Chondrocyte (in vitro differentiated cells): ENCODE results near the gene CAMKV. TPM values are rescaled to one million over a fixed set of nuclear protein-coding genes. Genes with fewer than 3 reads are reported as not detected.

ENCODE experiments used
- DNase-seq: peaks from one replicate; pipeline ENCODE4 v3.0.0; 2021; ENCODE audit warnings: mixed read lengths, low spot score
- H3K27ac Mint-ChIP-seq: one replicate; pipeline ENCODE4 v1.8.0; 2021; ENCODE audit warnings: mild to moderate bottlenecking, moderate library complexity, mixed read lengths; ENCODE audit not compliant: unreplicated experiment
- H3K27me3 Mint-ChIP-seq: 2 replicates; pipeline ENCODE4 v1.8.0; 2021; ENCODE audit warnings: low read depth, mixed read lengths
- H3K36me3 Mint-ChIP-seq: 2 replicates; pipeline ENCODE4 v1.8.0; 2021; ENCODE audit warnings: low read depth, mixed read lengths
- H3K4me1 Mint-ChIP-seq: 2 replicates; pipeline ENCODE4 v1.8.0; 2021; ENCODE audit warnings: low read depth, mild to moderate bottlenecking, mixed read lengths
- H3K4me3 Mint-ChIP-seq: one replicate; pipeline ENCODE4 v1.8.0; 2021; ENCODE audit warnings: mild to moderate bottlenecking, moderate library complexity, mixed read lengths; ENCODE audit not compliant: unreplicated experiment
- H3K9me3 Mint-ChIP-seq: 2 replicates; pipeline ENCODE4 v1.8.0; 2021; ENCODE audit warnings: low read depth, mixed read lengths
- CTCF ChIP-seq: fragments of 200-600 bp; sonication (generic); IDR thresholded peaks from 2 replicates; pipeline ENCODE4 v1.5.0; 2021; ENCODE audit warnings: antibody characterized with exemption, mild to moderate bottlenecking, moderate library complexity
- total RNA-seq: library from RNA; stranded (reverse); gene quantifications from 3 replicates; pipeline ENCODE4 v1.2.1, GENCODE V29; 2021

Gene CAMKV
- total RNA-seq, 1 donor from 2014 or later: not detected

GRCh38 chr3:49812916-49813496 is 56.7 kb downstream of the CAMKV start:
- H3K27ac Mint-ChIP-seq: peak overlapping the region; percentile 95
- no peak for TF ChIP-seq CTCF
- peaks cover 3% of the 10 kb centered on the region for H3K36me3 Mint-ChIP-seq
- DNase-seq: no peak
- H3K4me1 Mint-ChIP-seq: peaks cover 19% of the 10 kb centered on the region
- H3K4me3 Mint-ChIP-seq: peak overlapping the region; percentile 71
- H3K27me3 Mint-ChIP-seq: no peaks in the 10 kb centered on the region
- no peaks in the 10 kb centered on the region for H3K9me3 Mint-ChIP-seq

Other genes with a start within 250 kb of the CAMKV start
- 64.5 to 72.0 TPM (median 69.8 TPM) in 3 replicates for gene APEH, start 195.6 kb downstream of the CAMKV start, total RNA-seq
- gene MST1, start 180.4 kb downstream of the CAMKV start, total RNA-seq: 17.6 to 24.4 TPM (median 19.1 TPM) in 3 replicates
- gene RNF123, start 180.3 kb downstream of the CAMKV start, total RNA-seq: 40.1 to 46.2 TPM (median 41.4 TPM) in 3 replicates
- gene AMIGO3, start 150.2 kb downstream of the CAMKV start, total RNA-seq: 0.27 to 0.35 TPM in 2 of 3 replicates, not detected in the other
- gene GMPPB, start 146.0 kb downstream of the CAMKV start, total RNA-seq: 27.6 to 50.2 TPM (median 28.4 TPM) in 3 replicates
- gene IP6K1, start 83.4 kb downstream of the CAMKV start, total RNA-seq: 38.9 to 44.4 TPM (median 40.1 TPM) in 3 replicates
- gene CDHR4, start 70.0 kb downstream of the CAMKV start, total RNA-seq: not detected in 3 replicates
- 4.1 to 7.9 TPM (median 7.9 TPM) in 3 replicates for gene INKA1, start 66.6 kb downstream of the CAMKV start, total RNA-seq
- 25.6 to 45.3 TPM (median 26.3 TPM) in 3 replicates for gene UBA7, start 56.0 kb downstream of the CAMKV start, total RNA-seq
- 2.3 to 5.9 TPM (median 2.7 TPM) in 3 replicates for gene TRAIP, start 13.3 kb downstream of the CAMKV start, total RNA-seq
- 0.55 to 1.1 TPM (median 0.56 TPM) in 3 replicates for gene MST1R, start 34.0 kb upstream of the CAMKV start, total RNA-seq
- gene MON1A, start 59.9 kb upstream of the CAMKV start, total RNA-seq: 9.6 to 13.6 TPM (median 11.0 TPM) in 3 replicates
- 57.1 to 70.7 TPM (median 61.0 TPM) in 3 replicates for gene RBM6, start 70.2 kb upstream of the CAMKV start, total RNA-seq
- 119 to 147 TPM (median 127 TPM) in 3 replicates for gene RBM5, start 219.0 kb upstream of the CAMKV start, total RNA-seq